Measurements from ENCODE around the gene TMEM178A.
"Not testable (repeated sequence)": the region's sequence is repeated elsewhere in the genome, so short reads cannot be mapped to it uniquely, and the experiment has no call there.

The TMEM178A gene

GRCh38 chr2:39623917-39624316 lies 41.8 kb upstream of the TMEM178A start:
- Histone ChIP-seq H3K9me3 (no peaks in the 10 kb centered on the region; the same call in 1 of the 2 replicates), H3K4me1 (0 out of 2 replicates have a peak, but pooled peaks cover 4% of the 10 kb centered on the region), H3K36me3 (no peaks in the 10 kb centered on the region), H3K4me3 (ENCODE audit: low read depth, low read length) (no peak overlapping the region), H3K27me3 (no peaks in the 10 kb centered on the region)
- TF ChIP-seq CTCF (IDR thresholded peaks at IDR 0.05; ENCODE audit: low read depth, low read length), result no peak
- no peak for DNase-seq

- no peaks in the 10 kb centered on the region for H3K36me3 ChIP-seq
- 0 out of 2 replicates have a peak, but pooled peaks cover under 1% of the 10 kb centered on the region for H3K4me1 ChIP-seq
- H3K27me3 ChIP-seq, result no peaks in the 10 kb centered on the region
- no peak overlapping the region for H3K4me3 ChIP-seq (ENCODE audit: low read depth, low read length)
- TF ChIP-seq CTCF (IDR thresholded peaks at IDR 0.05; ENCODE audit: low read depth, low read length), result no peak
- H3K9me3 ChIP-seq, result no peaks in the 10 kb centered on the region; the same call in 1 of the 2 replicates
- DNase-seq, result no peak
These were observed 40.4 kb upstream of the TMEM178A start for GRCh38 chr2:39625193-39625926.

- H3K27me3 ChIP-seq, result no peaks in the 10 kb centered on the region
- H3K36me3 ChIP-seq, result no peaks in the 10 kb centered on the region
- TF ChIP-seq CTCF (IDR thresholded peaks at IDR 0.05; ENCODE audit: low read depth, low read length), result no peak
- no peaks in the 10 kb centered on the region for H3K4me1 ChIP-seq
- H3K9me3 ChIP-seq, result no peaks in the 10 kb centered on the region; the same call in 1 of the 2 replicates
- H3K4me3 ChIP-seq (ENCODE audit: low read depth, low read length), result no peak overlapping the region
- DNase-seq, result no peak
These were observed 39.8 kb upstream of the TMEM178A start for GRCh38 chr2:39625927-39626270.

- not testable (repeated sequence) for H3K27me3 ChIP-seq; DNase-seq; H3K36me3 ChIP-seq; H3K9me3 ChIP-seq; H3K4me1 ChIP-seq; H3K4me3 ChIP-seq (ENCODE audit: low read depth, low read length)
These were observed 37.4 kb upstream of the TMEM178A start for GRCh38 chr2:39628346-39628745.

GRCh38 chr2:39629646-39630045 lies 36.1 kb upstream of the TMEM178A start:
- Histone ChIP-seq H3K27me3 (no peaks in the 10 kb centered on the region), H3K36me3 (no peaks in the 10 kb centered on the region), H3K4me1 (no peaks in the 10 kb centered on the region), H3K4me3 (ENCODE audit: low read depth, low read length) (no peak overlapping the region), H3K9me3 (no peaks in the 10 kb centered on the region; the same call in 1 of the 2 replicates)
- no peak for TF ChIP-seq CTCF (IDR thresholded peaks at IDR 0.05; ENCODE audit: low read depth, low read length)
- DNase-seq, result no peak

- H3K9me3 ChIP-seq, result no peaks in the 10 kb centered on the region
- H3K36me3 ChIP-seq, result no peaks in the 10 kb centered on the region
- no peaks in the 10 kb centered on the region for H3K4me1 ChIP-seq
- TF ChIP-seq CTCF (IDR thresholded peaks at IDR 0.05; ENCODE audit: low read depth, low read length), result no peak
- H3K4me3 ChIP-seq (ENCODE audit: low read depth, low read length), result no peak overlapping the region
- no peak for DNase-seq
- no peaks in the 10 kb centered on the region for H3K27me3 ChIP-seq
These were observed 34.5 kb upstream of the TMEM178A start for GRCh38 chr2:39631256-39631655.
